Measurements from ENCODE around the gene SFXN3.
A peak's percentile ranks its signal among the peaks of the same experiment; 100 is the strongest.

DNA sequence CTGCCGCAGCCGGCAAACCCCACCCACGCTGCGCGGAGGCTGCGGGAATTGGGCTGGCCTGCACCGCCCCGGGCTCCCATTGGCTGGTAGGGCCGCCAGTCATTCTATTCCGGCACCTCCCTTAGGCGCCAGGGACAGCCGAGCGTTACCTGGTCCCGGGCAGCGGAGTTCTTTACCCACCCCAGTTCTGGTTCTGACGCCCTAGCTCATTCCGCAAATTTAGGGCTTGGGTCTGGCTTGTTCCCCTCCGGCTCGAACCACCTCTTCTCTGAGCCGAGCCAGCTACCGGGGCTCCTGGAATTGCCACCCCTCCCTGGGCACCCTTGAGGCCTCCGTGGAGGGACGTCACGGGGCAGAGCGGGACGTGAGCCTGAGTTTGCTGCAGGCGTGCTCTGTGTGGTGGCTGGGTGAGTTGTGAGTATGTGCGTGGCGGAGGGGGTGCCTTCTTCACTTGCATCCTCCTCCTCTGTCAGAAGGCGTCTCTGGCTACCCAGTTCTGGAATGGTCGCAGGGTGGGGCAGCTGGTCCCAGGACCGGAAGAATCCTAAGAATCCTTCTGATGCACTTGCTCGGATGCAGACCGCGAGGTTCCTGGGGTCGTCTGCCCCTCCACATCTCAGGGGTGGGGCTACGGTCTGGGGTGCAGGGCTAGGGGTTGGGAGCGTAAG, at the start of gene SFXN3, which contains the start of gene PDZD7:
- TF ChIP-seq, protein P1, sequence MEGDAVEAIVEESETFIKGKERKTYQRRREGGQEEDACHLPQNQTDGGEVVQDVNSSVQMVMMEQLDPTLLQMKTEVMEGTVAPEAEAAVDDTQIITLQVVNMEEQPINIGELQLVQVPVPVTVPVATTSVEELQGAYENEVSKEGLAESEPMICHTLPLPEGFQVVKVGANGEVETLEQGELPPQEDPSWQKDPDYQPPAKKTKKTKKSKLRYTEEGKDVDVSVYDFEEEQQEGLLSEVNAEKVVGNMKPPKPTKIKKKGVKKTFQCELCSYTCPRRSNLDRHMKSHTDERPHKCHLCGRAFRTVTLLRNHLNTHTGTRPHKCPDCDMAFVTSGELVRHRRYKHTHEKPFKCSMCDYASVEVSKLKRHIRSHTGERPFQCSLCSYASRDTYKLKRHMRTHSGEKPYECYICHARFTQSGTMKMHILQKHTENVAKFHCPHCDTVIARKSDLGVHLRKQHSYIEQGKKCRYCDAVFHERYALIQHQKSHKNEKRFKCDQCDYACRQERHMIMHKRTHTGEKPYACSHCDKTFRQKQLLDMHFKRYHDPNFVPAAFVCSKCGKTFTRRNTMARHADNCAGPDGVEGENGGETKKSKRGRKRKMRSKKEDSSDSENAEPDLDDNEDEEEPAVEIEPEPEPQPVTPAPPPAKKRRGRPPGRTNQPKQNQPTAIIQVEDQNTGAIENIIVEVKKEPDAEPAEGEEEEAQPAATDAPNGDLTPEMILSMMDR (IDR thresholded peaks at IDR 0.05), result no peak
- peak; percentile 39 to 76 for TF ChIP-seq POLR2A (IDR thresholded peaks at IDR 0.05)
- peak; percentile 76 to 83 (median 83) for TF ChIP-seq POLR2AphosphoS5 (IDR thresholded peaks at IDR 0.05)
- TF ChIP-seq EP300 (IDR thresholded peaks at IDR 0.05), result no peak

All from sigmoid colon (tissue), 4 donors.